HUDEP-2 (cell line): ENCODE results near the gene PLGRKT.
A peak's percentile ranks its signal among the peaks of the same experiment; 100 is the strongest.
"Not testable (repeated sequence)": the region's sequence is repeated elsewhere in the genome, so short reads cannot be mapped to it uniquely, and the experiment has no call there.

Experiments
- DNase-seq, 76 experiments: peaks; one replicate each; lab custom pipeline; 2025; ENCODE audit not compliant: unreplicated experiment in 76 of 76; lab: John Stamatoyannopoulos, UW

Gene PLGRKT

GRCh38 chr9:5433328-5433727 is 4.4 kb downstream of the PLGRKT start:
- DNase-seq, result not testable (repeated sequence)

GRCh38 chr9:5432890-5433289 is 4.8 kb downstream of the PLGRKT start:
- DNase-seq, result not testable (repeated sequence)

- no peak for DNase-seq
Observed at GRCh38 chr9:5430912-5431311, 6.8 kb downstream of the PLGRKT start.

GRCh38 chr9:5429873-5430564 is 7.7 kb downstream of the PLGRKT start:
- no peak for DNase-seq

- no peak for DNase-seq
Observed at GRCh38 chr9:5428794-5429528, 8.8 kb downstream of the PLGRKT start.

GRCh38 chr9:5428172-5428571 is 9.6 kb downstream of the PLGRKT start:
- no peak for DNase-seq

- DNase-seq, result no peak
Observed at GRCh38 chr9:5427005-5427404, 10.7 kb downstream of the PLGRKT start.

GRCh38 chr9:5425006-5425628 is 12.6 kb downstream of the PLGRKT start:
- DNase-seq, result peak in 23 of 76 experiments; percentile 1 to 52 (median 20)

- DNase-seq, result no peak
Observed at GRCh38 chr9:5422276-5422675, 15.4 kb downstream of the PLGRKT start.

- no peak for DNase-seq
Observed at GRCh38 chr9:5421163-5421562, 16.6 kb downstream of the PLGRKT start.

GRCh38 chr9:5419987-5420386 is 17.7 kb downstream of the PLGRKT start:
- no peak for DNase-seq

GRCh38 chr9:5418481-5418880 is 19.2 kb downstream of the PLGRKT start:
- DNase-seq, result no peak

- no peak for DNase-seq
Observed at GRCh38 chr9:5416953-5417352, 20.8 kb downstream of the PLGRKT start.

GRCh38 chr9:5408596-5408995 is 29.1 kb downstream of the PLGRKT start:
- DNase-seq, result no peak

- no peak for DNase-seq
Observed at GRCh38 chr9:5402217-5402616, 35.5 kb downstream of the PLGRKT start.

- DNase-seq, result not testable (repeated sequence)
Observed at GRCh38 chr9:5397547-5397946, 40.2 kb downstream of the PLGRKT start.

GRCh38 chr9:5395428-5395827 is 42.3 kb downstream of the PLGRKT start:
- DNase-seq, result no peak

- DNase-seq, result not testable (repeated sequence)
Observed at GRCh38 chr9:5393976-5394375, 43.7 kb downstream of the PLGRKT start.

GRCh38 chr9:5393497-5393896 is 44.2 kb downstream of the PLGRKT start:
- DNase-seq, result no peak

- no peak for DNase-seq
Observed at GRCh38 chr9:5392285-5392684, 45.4 kb downstream of the PLGRKT start.

- peak in 28 of 76 experiments; percentile 1 to 79 (median 24) for DNase-seq
Observed at GRCh38 chr9:5389109-5389732, 48.5 kb downstream of the PLGRKT start.
